ENCODE measurements around the gene FBN1.
A peak's percentile ranks its signal among the peaks of the same experiment; 100 is the strongest.

Gene FBN1

DNA sequence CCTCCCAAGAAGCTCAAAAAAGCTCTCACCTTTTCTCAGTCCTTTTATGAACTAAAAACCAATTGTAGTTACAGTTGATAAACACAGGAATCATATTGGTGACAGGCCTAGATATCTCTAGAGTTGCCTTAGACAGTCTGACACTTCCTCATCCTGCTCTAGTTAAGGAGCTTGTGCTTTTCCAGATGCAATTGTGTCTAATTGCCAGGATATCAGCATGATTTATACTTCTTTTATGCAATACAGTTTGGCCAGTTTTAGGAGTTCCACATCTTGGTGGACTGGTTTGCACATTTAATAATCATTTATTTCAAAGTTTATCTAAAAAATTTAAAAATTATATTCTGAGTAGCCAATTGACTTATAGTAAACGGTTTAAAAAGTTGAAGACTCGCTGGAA, 218.6 kb downstream of the FBN1 start:
- DNase-seq (ENCODE audit: low spot score): no peak

DNA sequence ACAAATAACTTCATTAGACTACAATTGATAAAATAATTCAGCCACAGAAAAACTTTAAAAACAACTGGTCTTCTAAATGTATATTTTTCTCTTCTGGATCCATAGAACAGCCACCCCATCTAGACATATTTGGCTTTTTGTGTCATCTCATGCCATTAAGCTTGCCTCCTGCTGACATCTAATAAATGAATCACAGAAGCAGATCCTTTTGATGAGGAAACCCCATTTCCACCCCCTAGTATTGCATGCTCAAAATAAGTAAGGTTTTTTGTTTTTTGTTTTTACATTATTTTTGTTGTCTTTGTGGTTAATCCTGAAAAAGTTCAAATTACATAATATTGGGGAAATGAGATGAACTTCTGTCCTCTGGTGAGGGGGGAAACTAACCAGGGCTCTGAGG, 219.5 kb downstream of the FBN1 start:
- DNase-seq (ENCODE audit: low spot score): no peak

DNA sequence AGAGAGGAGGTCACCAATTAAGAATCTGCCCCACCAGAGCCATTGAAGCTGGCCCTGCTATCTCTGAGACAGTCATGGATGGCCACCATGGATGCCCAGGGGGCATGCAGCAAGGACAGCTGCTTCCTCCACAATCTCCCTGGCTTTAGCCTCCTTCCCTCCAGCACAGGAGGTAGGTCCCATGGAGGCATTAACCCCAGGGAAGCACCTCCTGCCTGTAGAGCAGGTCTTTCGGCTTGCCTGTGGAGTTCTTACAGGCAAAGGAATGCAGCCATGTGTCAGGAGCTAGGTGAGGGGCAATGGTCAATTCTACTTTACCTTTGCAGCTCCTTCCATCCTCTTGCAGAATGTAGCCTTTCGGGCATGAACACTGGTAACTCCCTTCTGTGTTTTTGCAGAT, 220.5 kb downstream of the FBN1 start:
- no peak for DNase-seq (ENCODE audit: low spot score)

DNA sequence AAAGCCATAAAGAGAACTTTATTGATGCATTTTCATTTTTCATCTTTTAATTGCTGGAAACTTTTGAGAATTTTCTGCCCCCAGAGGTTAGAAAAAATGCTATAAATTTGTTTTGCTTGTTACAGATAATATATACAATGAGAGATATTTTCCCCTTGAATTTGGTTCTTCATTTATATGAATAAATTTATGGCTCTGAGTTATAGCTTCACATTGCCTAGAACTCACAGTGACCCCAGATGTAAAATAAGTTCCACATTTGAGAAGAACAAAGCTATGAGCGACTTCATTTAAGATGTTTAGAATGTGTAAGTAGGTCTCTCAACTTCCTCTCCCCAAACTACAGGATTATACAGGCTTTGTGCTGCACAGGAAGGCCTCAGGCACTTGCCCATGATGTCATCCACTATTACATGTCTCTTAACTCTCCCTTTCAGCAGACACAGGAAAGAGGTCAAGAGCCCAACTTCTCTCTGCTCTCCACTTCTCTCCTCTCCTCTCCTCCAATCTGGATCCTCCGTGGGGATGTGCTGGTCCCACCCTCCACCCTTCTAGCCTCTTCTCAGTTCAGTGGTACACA, 221.5 kb downstream of the FBN1 start:
- DNase-seq (ENCODE audit: low spot score): no peak

DNA sequence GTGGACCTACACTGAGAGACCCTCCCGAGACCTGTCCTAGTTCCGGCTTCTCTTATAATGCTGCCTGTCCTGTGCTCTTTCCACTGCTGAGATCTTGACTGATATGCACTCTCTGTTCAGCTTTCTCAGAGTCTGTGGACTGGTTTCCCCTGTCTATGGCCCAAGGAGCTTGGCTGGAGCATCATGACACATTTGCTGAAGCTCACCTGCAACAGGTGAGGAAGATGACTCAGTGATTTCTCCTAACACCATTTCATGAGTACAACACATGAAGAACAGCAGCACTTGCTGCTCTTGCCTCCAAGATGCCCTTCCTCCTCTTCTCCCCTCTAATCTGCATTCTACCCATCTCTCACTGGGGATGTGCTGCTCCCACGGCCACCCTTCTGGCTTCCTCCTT, 222.2 kb downstream of the FBN1 start:
- no peak for DNase-seq (ENCODE audit: low spot score)

DNA sequence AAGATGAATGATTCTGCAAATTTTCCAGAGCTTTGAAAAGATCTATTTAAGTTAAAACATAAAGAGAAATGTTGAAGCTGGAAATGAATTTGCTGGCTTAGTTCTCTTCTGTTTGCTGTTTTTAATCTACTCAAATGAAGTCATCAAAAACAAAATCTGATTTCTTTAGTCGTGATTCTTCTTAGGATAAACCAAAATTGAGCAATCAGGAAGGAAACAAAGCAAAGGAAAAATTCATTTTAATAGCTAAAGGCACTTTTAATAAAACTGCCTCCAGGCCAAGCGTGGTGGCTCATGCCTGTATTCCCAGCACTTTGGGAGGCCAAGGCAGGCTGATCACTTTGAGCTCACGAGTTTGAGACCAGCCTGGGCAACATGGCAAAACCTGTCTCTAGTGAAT, 223.1 kb downstream of the FBN1 start:
- DNase-seq (ENCODE audit: low spot score): no peak

DNA sequence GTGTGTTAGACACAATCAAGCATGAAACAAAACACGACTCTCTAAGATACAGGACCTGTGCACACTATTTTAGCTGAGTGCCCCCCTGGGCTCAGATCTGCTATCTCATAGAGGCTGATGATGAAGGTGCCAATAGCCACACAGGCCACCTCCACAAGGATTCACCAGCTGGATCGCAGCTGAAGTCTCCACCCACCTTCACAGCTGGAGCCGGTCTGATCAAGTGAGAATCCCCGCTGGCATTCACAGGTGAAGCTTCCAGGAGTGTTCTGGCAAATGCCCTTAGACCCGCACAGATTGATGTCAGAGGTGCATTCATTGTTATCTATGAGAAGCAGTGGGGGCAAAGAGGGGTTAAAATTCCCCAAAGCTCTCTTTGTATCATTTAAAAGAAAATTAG, 224.1 kb downstream of the FBN1 start:
- DNase-seq (ENCODE audit: low spot score): no peak

DNA sequence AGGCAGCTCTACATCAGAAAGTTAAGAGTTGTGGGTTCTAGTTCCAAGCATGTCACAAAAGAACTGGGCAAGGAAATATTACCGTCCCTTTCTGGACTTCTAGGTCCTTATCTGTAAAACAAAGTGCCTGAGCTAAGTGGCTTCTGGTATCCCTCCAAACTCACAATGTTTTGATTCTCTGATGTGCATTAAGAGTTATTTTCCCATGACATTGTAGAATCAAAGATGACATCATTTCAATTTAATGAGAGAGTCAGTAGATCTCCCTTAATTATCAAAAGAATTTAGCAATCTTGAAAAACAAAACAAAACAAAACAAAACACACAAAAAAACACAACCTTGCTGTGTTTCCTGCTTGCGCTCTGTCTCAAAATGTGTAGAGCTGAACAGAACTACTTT, 225.6 kb downstream of the FBN1 start:
- DNase-seq (ENCODE audit: low spot score): no peak

DNA sequence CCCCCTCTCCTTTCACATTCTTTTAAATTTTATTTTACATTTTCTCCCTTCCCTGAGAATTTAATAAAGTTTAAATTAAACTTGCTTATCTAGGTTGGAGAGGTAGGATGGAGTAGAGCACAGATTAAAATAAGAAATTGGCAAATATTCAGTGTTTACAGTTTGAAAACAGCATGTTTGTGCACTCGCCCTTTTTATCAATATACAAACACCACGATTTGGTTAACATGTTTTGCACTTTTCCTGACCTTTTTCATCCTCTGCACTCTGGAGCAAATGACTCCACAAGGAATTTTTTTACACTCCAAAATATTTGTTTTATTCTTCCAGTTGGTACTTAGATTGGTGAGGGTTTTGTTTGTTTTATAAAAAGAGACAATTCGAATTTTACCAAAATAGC, 227.2 kb downstream of the FBN1 start:
- DNase-seq (ENCODE audit: low spot score): no peak

DNA sequence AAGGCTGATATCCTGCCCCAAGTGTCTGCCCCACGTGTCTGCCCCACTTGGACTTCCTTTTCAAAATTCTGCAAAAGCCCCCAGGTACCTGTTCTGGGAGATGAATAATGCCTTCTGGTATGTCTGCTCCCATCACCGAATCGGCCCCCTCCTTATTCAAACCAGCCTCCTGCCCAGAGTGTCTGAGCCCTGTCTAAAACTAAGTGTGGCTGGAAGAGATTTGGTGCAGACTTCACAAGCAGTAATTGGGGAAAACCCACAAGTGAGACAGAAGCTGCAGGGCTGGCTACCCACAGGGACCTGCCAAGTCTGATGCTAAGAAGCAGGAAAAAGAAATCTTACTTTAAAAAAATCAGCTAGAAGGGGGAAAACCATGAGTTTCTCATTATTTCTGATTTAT, 229.2 kb downstream of the FBN1 start:
- no peak for DNase-seq (ENCODE audit: low spot score)

DNA sequence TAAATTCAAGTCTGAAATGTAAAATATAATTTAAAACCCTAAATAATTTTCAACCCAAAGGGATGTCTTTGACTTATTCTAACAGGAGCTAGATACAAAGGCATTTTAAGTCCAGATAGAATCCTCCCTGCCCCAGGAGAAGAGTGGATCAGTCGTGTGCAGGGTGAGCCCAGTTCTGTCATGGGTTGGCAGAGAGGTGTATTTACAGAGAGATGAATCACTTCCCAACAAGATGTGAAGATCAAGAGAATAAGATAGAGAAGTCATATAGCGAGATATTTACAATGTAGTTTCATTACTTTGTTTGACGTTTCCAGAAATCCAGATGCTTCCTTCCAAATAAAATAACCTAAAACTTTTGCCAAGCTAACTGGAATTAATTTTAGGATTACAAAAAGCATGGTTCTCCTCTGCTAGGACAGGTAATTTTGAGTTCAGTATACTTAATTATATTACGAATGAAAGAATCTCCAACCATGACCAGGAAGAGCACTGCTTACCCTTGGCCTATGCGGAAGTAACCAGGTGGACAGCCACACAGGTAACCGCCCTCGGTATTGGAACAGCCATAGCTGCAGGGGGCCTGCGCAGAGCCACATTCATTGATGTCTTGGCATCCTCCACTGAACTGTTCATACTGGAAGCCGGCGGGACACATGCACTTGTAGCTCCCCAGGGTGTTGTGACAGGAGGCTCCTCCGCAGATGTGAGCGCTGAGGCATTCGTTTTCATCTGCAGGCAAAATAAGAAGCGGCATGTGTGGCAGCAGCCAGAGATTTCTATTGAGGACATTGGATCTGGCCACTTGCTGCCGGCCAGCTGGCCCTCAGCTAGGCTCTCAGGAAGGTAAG, 230.2 kb downstream of the FBN1 start:
- no peak for DNase-seq (ENCODE audit: low spot score)

DNA sequence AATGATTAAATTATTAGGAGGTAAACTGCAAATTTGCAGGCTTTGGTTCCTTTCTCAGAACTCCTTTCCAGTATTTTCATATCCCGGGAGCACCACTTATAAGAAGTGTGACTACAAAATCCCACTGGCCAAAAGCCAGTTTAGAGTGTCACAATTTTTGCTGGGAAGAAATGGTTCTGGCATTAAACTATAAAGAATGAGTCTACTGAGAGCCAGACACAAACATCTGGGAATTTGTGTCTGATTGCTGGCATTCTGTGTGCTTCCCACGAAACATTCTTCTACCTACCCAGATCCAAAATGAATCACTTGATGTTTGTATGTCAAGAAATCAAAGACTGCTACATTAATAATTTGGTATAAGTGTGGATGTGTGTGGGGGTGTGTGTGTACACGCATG, 231.5 kb downstream of the FBN1 start:
- DNase-seq (ENCODE audit: low spot score): peak; percentile 50

DNA sequence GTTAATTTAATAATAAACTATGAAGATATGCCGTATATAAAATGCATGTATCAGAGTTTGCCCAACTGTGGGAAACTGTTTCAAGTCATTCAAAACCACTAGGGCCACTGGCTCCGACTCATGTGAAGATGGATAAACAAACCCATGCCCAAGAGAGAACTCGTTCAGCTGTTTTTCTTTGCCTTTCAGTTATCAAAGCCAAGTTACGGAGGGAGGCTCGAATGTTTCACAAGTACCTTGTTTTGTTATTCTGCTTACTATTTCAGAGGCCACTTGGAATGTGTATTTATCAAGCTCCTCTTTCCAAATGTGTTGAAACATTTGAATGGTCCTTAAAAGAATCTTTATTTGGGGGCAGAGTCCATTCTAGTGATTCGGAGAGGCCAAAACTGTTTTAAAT, 232.2 kb downstream of the FBN1 start:
- no peak for DNase-seq (ENCODE audit: low spot score)

DNA sequence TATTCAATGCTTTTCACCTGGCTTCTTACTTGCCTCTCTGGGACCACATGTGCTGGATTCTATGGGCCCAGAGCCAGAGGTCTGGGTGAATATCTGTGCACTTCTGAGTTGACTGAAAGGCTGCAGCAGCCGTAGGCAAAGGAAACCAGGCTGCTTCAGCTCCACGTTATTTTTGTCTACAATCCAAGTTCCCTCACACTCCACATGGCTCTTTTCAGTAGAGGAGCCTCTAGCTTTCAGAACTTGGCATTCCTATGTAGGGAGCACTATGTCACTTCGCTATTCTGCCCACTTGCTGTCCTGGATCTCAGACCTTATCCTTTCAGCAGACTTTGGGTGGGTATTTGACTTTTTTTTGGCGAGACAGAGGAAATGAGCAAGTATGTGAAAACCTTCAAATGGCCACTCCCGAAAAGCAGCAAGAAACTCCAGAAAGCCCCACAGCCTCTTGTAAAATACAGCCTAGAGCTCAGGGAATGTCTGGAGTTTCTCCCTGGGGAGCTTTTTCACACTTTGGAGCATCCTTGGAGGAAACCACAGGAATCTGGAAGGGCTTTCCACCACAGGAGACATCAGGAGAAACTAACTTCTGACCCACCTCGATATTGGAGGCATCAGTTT, 233.4 kb downstream of the FBN1 start:
- DNase-seq (ENCODE audit: low spot score): no peak

DNA sequence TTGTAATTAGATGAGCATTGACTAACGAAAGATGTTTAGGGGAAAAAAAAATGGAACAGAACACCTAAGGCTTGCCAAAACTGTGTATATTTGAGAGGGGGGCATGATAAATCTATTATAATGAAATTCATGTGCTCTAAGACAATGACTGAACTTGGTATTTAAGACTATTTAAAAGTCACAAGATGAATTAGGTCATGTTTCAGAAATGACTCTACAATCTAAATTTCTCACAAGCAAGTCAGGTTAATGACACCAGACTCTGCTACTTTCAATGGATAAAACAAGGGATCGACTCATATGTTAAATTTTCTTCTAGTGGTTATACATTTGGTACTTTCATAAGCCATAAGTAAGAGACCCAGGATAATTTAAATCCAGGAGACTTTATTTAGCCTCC, 235.9 kb downstream of the FBN1 start:
- no peak for DNase-seq (ENCODE audit: low spot score)

DNA sequence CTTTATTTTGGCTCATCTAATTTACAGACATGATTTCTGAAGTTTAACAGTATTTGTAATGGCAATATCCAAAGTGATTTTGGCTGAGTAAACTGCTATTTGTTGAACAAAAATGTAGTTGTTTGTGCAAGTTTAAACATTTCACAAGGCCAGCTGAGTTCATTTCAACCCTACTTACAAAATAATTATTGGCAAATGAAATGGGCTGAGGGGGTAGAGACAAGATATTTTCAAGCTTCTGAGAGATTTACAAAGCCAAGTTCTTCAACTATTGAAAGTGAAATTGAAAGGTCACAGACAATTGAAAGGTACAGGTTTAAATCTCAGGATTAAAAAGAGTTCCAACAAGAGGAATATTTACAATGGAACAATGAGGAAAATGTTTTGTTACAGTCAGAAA, 237.2 kb downstream of the FBN1 start:
- DNase-seq (ENCODE audit: low spot score): no peak

DNA sequence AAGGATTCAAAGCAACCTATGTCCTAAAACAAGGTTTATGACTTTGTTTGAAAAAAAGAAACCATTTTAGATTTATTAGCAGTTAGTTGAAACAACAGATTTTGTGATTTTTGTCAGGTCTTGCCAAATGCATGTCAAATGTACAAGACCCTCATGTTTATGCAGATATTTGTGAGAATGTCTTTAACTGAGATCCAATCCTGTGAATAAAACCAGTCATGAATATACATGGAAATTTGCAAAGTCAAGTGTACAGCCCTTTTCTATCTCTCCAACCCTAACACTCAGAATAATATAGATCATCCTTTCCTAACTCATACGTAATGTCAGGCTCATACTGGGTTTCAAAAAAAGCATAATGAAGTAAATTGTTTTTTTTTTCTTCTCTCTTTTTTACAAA, 237.9 kb downstream of the FBN1 start:
- no peak for DNase-seq (ENCODE audit: low spot score)

DNA sequence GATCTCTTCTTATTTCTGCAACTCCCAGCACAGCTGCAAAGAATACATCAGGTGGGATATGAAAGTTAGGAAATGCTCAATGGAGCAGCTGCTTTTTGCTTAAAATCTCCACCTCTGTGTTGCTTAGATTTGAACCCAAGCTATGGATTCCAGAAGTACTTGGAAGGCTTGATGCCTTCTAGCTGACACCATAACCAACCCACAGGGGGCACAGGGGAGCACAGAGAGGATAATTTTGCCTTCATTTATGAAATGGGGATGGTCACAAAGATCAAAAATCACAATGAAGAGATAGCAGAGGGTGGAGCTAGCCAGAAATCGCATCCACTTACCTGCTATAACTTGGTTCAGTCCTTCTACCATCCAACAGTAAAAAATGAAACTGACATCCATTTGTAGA, 238.6 kb downstream of the FBN1 start:
- no peak for DNase-seq (ENCODE audit: low spot score)

DNA sequence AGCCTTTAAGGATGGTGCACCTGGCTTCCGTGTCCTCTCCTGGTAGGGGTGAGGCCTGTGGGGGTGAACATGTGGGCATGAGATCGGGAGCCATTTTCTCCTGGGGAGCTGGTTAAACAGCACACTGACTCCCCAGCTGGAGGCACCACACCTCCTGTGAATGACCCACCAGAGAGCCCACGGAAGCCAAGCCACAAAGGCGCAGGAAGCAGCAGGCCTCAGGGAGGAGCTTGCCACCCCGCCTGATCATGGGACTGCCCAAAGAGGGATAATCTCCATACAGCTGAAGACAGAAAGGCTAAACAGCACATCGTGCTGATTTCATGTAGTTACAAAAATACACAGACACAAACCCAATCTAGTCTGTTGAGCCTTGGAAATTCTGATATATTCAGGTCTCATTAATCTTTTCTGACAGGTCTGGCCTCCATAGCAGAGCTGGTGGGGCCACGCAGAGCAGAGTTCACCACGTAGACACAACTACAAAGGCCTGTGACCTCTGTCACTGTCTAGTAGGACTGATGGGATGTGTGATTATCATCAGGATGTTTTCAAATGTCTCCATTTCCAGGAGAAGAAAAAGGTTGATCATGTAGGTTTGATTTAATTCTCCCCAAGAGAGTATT, 239.1 kb downstream of the FBN1 start:
- no peak for DNase-seq (ENCODE audit: low spot score)

DNA sequence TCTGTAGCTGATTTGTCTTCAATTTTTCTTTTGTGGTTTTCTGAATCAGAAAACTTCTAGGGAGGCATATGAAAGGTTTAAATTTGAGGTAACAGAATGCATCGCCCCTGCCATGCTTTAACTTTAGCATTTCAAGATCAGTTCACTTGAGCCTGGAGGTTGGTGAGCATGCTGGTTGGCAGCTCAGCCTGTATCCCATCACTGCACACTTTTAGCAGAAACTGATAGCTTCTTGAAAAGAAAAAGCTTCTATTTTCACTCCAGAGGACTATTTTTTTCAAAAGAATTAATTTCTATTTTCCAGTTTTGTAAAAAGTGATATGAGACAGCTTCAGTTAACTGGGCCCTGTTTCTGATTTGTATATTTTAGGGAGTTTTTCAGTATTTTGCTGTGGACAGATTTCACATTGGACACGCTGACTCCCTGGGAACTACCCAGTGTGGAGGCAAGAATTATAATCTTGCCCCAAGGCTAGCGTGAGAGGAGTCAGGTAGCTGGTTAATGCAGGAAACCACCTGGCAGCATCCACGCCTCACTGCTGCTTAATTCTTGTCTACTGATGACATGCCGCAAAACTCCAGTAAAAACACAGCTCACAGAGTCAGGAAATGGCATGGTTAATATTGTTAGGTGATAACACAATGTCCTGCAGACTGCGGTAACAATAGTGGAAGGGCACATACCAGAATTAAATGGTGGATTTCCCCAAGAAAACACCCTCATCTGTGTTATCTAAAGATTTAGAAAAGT, 242.9 kb downstream of the FBN1 start:
- DNase-seq (ENCODE audit: low spot score): no peak

DNA sequence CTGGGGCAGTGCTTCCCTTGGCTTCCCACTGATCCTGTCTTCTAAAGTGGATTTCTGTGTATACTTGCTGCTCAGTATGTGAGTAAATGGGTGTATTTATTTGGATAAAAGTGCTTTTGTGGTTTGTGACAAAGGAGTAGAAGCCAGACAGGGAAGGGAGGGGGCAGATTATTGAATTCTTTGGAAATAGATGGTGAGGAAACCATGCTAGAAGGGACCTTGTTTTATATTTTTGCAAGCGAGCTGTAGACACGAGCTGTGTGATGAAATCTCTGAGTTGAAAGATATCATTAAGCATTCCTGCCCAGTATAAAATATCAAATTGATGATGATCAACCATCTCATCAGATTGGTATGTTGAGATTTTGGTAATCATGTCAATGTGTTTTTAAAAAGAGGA, 245.4 kb downstream of the FBN1 start:
- DNase-seq (ENCODE audit: low spot score): no peak

DNA sequence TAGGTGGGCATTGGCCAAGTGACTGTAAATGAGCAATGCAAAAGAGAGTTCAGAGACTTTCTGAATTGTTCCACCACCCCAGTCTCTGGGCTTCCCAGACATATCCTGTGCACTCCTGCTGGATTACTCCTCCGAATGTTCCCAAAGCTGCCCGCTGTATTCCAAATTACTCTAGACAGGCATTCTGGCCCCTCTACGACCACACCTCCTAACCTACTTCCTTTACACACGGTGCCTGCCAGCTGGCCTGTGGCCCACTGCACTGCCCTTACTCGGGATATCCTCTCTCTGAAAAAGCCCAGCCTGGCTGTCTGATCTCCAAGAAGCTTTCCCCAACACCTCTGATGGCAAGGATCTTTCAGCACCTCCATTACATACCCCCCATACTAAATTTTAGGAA, 247.7 kb downstream of the FBN1 start:
- no peak for DNase-seq (ENCODE audit: low spot score)
